Measurements from ENCODE around the gene SOCS6. TPM values are rescaled to one million over a fixed set of nuclear protein-coding genes. Genes with fewer than 3 reads are reported as not detected.

The SOCS6 gene
- total RNA-seq, 6 donors from 2014 or later = 11.0 to 29.2 (median 19.8) TPM

- Histone ChIP-seq H3K4me1 (peaks cover 0 to 10% (median 5%) of the 10 kb centered on the region in 4 donors), H3K36me3 (no peaks in the 10 kb centered on the region), H3K27ac (no peak overlapping the region), H3K9me3 (no peaks in the 10 kb centered on the region), H3K27me3 (no peaks in the 10 kb centered on the region), H3K4me3 (no peak overlapping the region)
- DNase-seq = no peak
- WGBS, 2 donors = 82 to 93% methylated on average over 6 of the region's 6 CpGs
- TF ChIP-seq POLR2A (IDR thresholded peaks at IDR 0.05) (no peak), EP300 (IDR thresholded peaks at IDR 0.05) (no peak), POLR2AphosphoS5 (IDR thresholded peaks at IDR 0.05) (no peak)
- peak in 1 of 2 donors; percentile 28 for ATAC-seq (ENCODE audit: low FRiP score in 2 of 2)
These were observed 21.9 kb downstream of the SOCS6 start for GRCh38 chr18:70310560-70311320.

- WGBS, 2 donors = 83 to 85% methylated on average over 2 of the region's 2 CpGs
- TF ChIP-seq POLR2A (IDR thresholded peaks at IDR 0.05) (no peak), POLR2AphosphoS5 (IDR thresholded peaks at IDR 0.05) (no peak), CTCF (IDR thresholded peaks at IDR 0.05) (no peak), EP300 (IDR thresholded peaks at IDR 0.05) (no peak)
- Histone ChIP-seq H3K4me3 (no peak overlapping the region), H3K4me1 (peaks cover 0 to 10% (median 5%) of the 10 kb centered on the region in 4 donors), H3K27me3 (no peaks in the 10 kb centered on the region), H3K27ac (no peak overlapping the region), H3K9me3 (no peaks in the 10 kb centered on the region), H3K36me3 (no peaks in the 10 kb centered on the region)
- no peak for DNase-seq
- no peak for ATAC-seq (ENCODE audit: low FRiP score in 2 of 2)
These were observed 22.9 kb downstream of the SOCS6 start for GRCh38 chr18:70311726-70312125.

GRCh38 chr18:70313640-70314039, 24.8 kb downstream of the SOCS6 start:
- Histone ChIP-seq H3K4me1 (peaks cover 0 to 10% (median 5%) of the 10 kb centered on the region in 4 donors), H3K36me3 (no peaks in the 10 kb centered on the region), H3K9me3 (no peaks in the 10 kb centered on the region), H3K4me3 (no peak overlapping the region), H3K27me3 (no peaks in the 10 kb centered on the region), H3K27ac (no peak overlapping the region)
- WGBS, 2 donors = 87 to 90% methylated on average over 3 of the region's 3 CpGs
- DNase-seq (no peak), ATAC-seq (ENCODE audit: low FRiP score in 2 of 2) (no peak)
- TF ChIP-seq POLR2A (IDR thresholded peaks at IDR 0.05) (no peak), CTCF (IDR thresholded peaks at IDR 0.05) (no peak), EP300 (IDR thresholded peaks at IDR 0.05) (no peak), POLR2AphosphoS5 (IDR thresholded peaks at IDR 0.05) (no peak)

- DNase-seq (no peak), ATAC-seq (ENCODE audit: low FRiP score in 2 of 2) (no peak)
- WGBS, 2 donors = 81 to 94% methylated on average over 6 of the region's 6 CpGs
- no peak overlapping the region for H3K4me3 ChIP-seq
- peaks cover 0 to 10% (median 5%) of the 10 kb centered on the region in 4 donors for H3K4me1 ChIP-seq
- H3K27me3 ChIP-seq = no peaks in the 10 kb centered on the region
- no peak overlapping the region for H3K27ac ChIP-seq
- TF ChIP-seq CTCF (IDR thresholded peaks at IDR 0.05) (no peak), EP300 (IDR thresholded peaks at IDR 0.05) (no peak), POLR2AphosphoS5 (IDR thresholded peaks at IDR 0.05) (no peak)
- no peaks in the 10 kb centered on the region for H3K36me3 ChIP-seq
- no peaks in the 10 kb centered on the region for H3K9me3 ChIP-seq
These were observed 25.4 kb downstream of the SOCS6 start for GRCh38 chr18:70314151-70314782.

GRCh38 chr18:70319187-70319586, 30.3 kb downstream of the SOCS6 start:
- 95 to 97% methylated on average over 4 of the region's 4 CpGs for WGBS, 2 donors
- Histone ChIP-seq H3K36me3 (no peaks in the 10 kb centered on the region), H3K4me3 (no peak overlapping the region), H3K9me3 (no peaks in the 10 kb centered on the region), H3K27me3 (no peaks in the 10 kb centered on the region), H3K4me1 (no peaks in the 10 kb centered on the region), H3K27ac (no peak overlapping the region)
- DNase-seq = no peak
- ATAC-seq (ENCODE audit: low FRiP score in 2 of 2) = no peak
- TF ChIP-seq POLR2A (IDR thresholded peaks at IDR 0.05) (no peak), CTCF (IDR thresholded peaks at IDR 0.05) (no peak), EP300 (IDR thresholded peaks at IDR 0.05) (no peak), POLR2AphosphoS5 (IDR thresholded peaks at IDR 0.05) (no peak)
